ENCODE results near the gene GABRR1. TPM values are rescaled to one million over a fixed set of nuclear protein-coding genes. Genes with fewer than 3 reads are reported as not detected.

The GABRR1 gene
- total RNA-seq, 1 donor from 2014 or later = not detected

DNA sequence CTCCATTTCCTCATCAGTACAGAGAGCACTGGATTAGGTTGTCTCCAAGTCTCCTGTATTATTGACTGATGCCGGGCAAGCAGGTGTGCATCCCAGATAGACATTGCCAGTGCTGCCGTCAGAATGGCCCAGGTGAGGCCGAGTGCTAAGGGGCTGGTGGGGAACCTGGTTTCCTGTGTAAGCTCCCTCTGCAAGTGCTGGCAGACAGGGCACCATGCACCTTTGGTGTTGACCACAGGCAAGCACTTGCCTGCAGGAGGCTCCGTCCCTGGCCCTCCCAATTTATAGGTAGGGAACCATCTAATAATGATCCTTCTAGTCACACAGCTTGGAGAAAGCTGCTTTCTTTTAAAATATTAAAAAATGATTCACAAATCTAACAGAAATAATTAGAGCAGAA lies 747 bp downstream of the GABRR1 start:
- TF ChIP-seq, protein P1, sequence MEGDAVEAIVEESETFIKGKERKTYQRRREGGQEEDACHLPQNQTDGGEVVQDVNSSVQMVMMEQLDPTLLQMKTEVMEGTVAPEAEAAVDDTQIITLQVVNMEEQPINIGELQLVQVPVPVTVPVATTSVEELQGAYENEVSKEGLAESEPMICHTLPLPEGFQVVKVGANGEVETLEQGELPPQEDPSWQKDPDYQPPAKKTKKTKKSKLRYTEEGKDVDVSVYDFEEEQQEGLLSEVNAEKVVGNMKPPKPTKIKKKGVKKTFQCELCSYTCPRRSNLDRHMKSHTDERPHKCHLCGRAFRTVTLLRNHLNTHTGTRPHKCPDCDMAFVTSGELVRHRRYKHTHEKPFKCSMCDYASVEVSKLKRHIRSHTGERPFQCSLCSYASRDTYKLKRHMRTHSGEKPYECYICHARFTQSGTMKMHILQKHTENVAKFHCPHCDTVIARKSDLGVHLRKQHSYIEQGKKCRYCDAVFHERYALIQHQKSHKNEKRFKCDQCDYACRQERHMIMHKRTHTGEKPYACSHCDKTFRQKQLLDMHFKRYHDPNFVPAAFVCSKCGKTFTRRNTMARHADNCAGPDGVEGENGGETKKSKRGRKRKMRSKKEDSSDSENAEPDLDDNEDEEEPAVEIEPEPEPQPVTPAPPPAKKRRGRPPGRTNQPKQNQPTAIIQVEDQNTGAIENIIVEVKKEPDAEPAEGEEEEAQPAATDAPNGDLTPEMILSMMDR (IDR thresholded peaks at IDR 0.05; ENCODE audit: unreplicated experiment) = no peak
- Mint-ChIP-seq H3K27me3 (ENCODE audit: low read depth) (peaks cover 8% of the 10 kb centered on the region), H3K36me3 (no peaks in the 10 kb centered on the region), H3K4me1 (peaks cover 12% of the 10 kb centered on the region), H3K27ac (no peak overlapping the region), H3K4me3 (no peak overlapping the region), H3K9me3 (peaks cover 6% of the 10 kb centered on the region)
- no peak for DNase-seq (ENCODE audit: low spot score in 2 of 2, unreplicated experiment in 2 of 2)

DNA sequence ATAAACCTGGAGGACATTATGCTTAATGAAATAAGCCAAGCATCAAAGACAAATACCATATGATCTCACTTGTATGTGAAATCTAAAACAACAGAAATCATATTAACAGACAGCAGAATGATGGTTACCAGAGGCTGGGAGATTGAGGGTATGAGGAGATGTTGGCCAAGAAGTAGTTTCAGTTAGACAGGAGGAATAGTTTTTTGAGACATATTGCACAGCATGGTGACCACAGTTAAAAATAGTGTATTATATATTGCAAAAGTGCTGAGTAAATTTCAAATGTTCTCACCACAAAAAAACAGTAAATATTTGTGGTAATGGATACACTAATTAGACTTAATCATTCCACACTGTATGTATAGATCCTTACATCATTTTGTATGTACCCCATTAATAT lies 1.8 kb downstream of the GABRR1 start:
- Mint-ChIP-seq H3K27me3 (ENCODE audit: low read depth) (peaks cover 11% of the 10 kb centered on the region), H3K27ac (no peak overlapping the region), H3K9me3 (peaks cover 6% of the 10 kb centered on the region), H3K4me3 (no peak overlapping the region), H3K4me1 (peaks cover 12% of the 10 kb centered on the region), H3K36me3 (no peaks in the 10 kb centered on the region)
- TF ChIP-seq, protein P1 (IDR thresholded peaks at IDR 0.05; ENCODE audit: unreplicated experiment) = no peak
- DNase-seq (ENCODE audit: low spot score in 2 of 2, unreplicated experiment in 2 of 2) = no peak

DNA sequence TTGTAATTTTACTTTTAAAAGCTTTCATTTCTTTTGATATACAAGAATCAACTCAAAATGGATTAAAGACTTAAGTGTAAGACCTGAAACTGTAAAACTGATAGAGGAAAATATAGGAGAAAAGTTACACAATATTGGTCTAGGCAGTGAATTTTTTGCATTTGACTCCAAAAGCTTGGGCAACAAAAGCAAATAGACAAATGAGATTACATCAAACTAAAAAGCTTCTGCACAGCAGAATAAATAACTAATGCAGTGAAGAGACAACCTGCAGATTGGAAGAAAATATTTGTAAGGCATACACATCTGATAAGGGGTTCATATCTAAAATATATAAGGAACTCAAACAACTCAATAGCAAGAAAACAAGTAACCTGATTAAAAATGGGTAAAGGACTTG lies 3.0 kb downstream of the GABRR1 start:
- DNase-seq (ENCODE audit: low spot score in 2 of 2, unreplicated experiment in 2 of 2) = no peak
- Mint-ChIP-seq H3K9me3 (peaks cover 6% of the 10 kb centered on the region), H3K27me3 (ENCODE audit: low read depth) (peaks cover 11% of the 10 kb centered on the region), H3K36me3 (no peaks in the 10 kb centered on the region), H3K4me1 (peaks cover 12% of the 10 kb centered on the region), H3K4me3 (no peak overlapping the region), H3K27ac (no peak overlapping the region)
- TF ChIP-seq, protein P1 (IDR thresholded peaks at IDR 0.05; ENCODE audit: unreplicated experiment) = no peak

DNA sequence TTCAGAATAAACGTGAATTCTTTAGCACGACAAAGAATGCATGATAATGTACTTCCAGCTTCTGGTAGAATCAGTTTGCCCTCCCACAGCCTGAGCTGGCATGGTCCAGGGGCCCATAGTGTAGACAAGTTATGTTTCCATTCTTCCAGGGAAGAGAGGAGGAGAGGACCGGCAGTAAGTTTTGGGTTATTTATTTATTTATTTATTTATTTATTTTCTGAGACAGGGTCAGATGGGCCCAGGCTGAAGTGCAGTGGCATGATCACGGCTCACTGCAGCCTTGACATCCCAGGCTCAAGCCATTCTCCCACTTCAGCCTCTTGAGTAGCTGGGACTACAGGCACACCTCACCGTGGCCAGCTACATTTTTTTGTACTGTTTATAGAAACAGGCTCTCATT lies 4.7 kb downstream of the GABRR1 start:
- peaks cover 12% of the 10 kb centered on the region for H3K4me1 Mint-ChIP-seq
- TF ChIP-seq, protein P1 (IDR thresholded peaks at IDR 0.05; ENCODE audit: unreplicated experiment) = no peak
- H3K4me3 Mint-ChIP-seq = no peak overlapping the region
- no peak overlapping the region for H3K27ac Mint-ChIP-seq
- H3K36me3 Mint-ChIP-seq = no peaks in the 10 kb centered on the region
- no peak for DNase-seq (ENCODE audit: low spot score in 2 of 2, unreplicated experiment in 2 of 2)
- peaks cover 6% of the 10 kb centered on the region for H3K9me3 Mint-ChIP-seq
- H3K27me3 Mint-ChIP-seq (ENCODE audit: low read depth) = peaks cover 11% of the 10 kb centered on the region

DNA sequence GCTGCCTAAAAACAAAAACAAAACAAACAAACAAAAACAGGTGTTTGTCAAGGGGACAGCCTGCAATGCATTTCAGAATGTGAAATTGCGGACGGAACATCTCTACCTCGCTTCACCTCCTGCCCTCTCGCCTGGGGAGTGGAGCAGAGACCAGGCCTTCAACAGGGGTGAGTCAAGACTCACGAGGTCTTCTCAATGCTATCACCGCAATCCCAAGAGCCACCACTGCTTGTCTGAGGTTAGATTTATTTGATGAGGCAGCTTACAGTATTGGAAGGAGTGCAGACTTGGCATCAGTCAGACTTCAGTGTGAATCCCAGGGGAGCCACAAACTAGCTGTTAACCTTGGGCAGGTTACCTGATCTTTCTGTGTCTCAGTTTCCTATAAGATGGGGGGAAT lies 7.7 kb downstream of the GABRR1 start:
- Mint-ChIP-seq H3K36me3 (no peaks in the 10 kb centered on the region), H3K27ac (no peak overlapping the region), H3K4me3 (no peak overlapping the region), H3K4me1 (peaks cover 7% of the 10 kb centered on the region), H3K27me3 (ENCODE audit: low read depth) (peaks cover 8% of the 10 kb centered on the region), H3K9me3 (peaks cover 6% of the 10 kb centered on the region)
- TF ChIP-seq, protein P1 (IDR thresholded peaks at IDR 0.05; ENCODE audit: unreplicated experiment) = no peak
- DNase-seq (ENCODE audit: low spot score in 2 of 2, unreplicated experiment in 2 of 2) = no peak

DNA sequence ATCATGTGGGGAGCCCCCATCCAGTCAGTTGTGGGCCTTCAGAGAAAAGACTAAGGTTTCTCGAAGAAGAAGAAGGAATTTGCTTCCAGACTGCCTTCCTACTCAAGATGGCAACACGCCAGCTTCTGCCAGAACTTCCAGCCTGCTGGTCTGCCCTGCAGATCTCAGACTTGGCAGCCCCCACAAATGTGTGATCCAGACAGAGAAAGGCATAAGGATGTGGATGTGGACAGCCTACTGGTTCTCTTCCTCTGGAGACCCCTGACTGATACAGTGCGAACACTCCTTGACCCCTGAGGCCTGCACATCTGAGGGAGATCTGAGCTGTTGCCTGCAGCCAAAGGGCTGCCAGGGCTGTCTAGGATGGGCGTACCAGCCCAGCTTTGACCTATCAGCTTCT lies 8.6 kb downstream of the GABRR1 start:
- Mint-ChIP-seq H3K9me3 (no peaks in the 10 kb centered on the region), H3K36me3 (no peaks in the 10 kb centered on the region)
- TF ChIP-seq, protein P1 (IDR thresholded peaks at IDR 0.05; ENCODE audit: unreplicated experiment) = no peak

More for the DNA sequence above, 8.6 kb downstream of the GABRR1 start:
- peaks cover 7% of the 10 kb centered on the region for H3K4me1 Mint-ChIP-seq
- H3K27me3 Mint-ChIP-seq (ENCODE audit: low read depth) = peaks cover 6% of the 10 kb centered on the region
- DNase-seq (ENCODE audit: low spot score in 2 of 2, unreplicated experiment in 2 of 2) = no peak
- no peak overlapping the region for H3K27ac Mint-ChIP-seq
- no peak overlapping the region for H3K4me3 Mint-ChIP-seq
